ENCODE data around the gene P3H3. TPM values are rescaled to one million over a fixed set of nuclear protein-coding genes. Genes with fewer than 3 reads are reported as not detected.
"Not testable (repeated sequence)": the region's sequence is repeated elsewhere in the genome, so short reads cannot be mapped to it uniquely, and the experiment has no call there.

The P3H3 gene
- total RNA-seq, 1 experiment from 2014 or later, result 26.9 TPM

DNA sequence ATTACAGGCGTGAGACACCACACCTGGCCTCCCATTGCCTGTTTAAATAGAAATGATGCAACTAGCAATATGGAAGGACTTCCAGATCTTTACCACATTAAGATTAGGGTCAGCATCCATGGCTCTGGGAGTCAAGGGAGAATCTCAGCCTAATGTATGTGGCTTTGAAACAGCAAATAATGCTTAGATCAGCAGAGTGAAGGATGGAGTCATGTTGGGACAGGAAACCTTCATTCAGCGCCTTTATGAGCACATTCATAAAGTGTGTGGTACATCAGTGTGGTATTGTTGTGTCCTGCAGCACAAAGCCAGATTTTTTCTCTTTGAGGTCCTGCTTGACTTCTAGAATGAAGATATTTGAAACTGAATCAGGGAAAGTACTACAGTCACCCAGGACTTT, 60.2 kb downstream of the P3H3 start:
- no peak for DNase-seq (ENCODE audit: low read depth)

DNA sequence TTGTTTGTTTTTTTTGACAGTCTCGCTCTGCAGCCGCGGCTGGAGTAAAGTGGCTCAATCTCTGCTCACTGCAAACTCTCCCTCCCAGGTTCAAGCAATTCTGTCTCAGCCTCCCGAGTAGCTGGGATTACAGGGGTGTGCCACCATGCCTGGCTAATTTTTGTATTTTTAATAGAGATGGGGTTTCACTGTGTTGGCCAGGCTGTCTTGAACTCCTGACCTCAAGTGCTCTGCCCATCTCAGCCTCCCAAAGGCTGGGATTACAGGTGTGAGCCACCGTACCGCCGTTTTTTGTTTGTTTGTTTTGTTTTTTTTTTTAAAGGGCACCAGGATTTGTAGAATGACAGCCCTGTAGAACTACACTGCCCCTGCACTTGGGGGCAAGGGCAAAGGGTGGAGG, 60.6 kb downstream of the P3H3 start:
- not testable (repeated sequence) for DNase-seq (ENCODE audit: low read depth)

Other genes with a start within 250 kb of the P3H3 start
- gene CHD4, start 221.0 kb upstream of the P3H3 start, total RNA-seq (2014; rRNA removed; shearing (Covaris generic)), result 167 and 180 TPM in 2 replicates
- gene LPAR5, start 192.4 kb upstream of the P3H3 start, total RNA-seq (2014; rRNA removed; shearing (Covaris generic)), result not detected in 2 replicates
- gene ACRBP, start 181.0 kb upstream of the P3H3 start, total RNA-seq (2014; rRNA removed; shearing (Covaris generic)), result 0.48 TPM in 1 of 2 replicates, not detected in the other
- gene ING4, start 165.3 kb upstream of the P3H3 start, total RNA-seq (2014; rRNA removed; shearing (Covaris generic)), result 32.7 and 33.3 TPM in 2 replicates
- gene ZNF384, start 139.0 kb upstream of the P3H3 start, total RNA-seq (2014; rRNA removed; shearing (Covaris generic)), result 13.7 and 18.0 TPM in 2 replicates
- gene PIANP, start 127.6 kb upstream of the P3H3 start, total RNA-seq (2014; rRNA removed; shearing (Covaris generic)), result 0.12 and 1.5 TPM in 2 replicates
- gene COPS7A, start 104.4 kb upstream of the P3H3 start, total RNA-seq (2014; rRNA removed; shearing (Covaris generic)), result 61.0 and 63.3 TPM in 2 replicates
- 178 and 215 TPM in 2 replicates for gene MLF2, start 75.3 kb upstream of the P3H3 start, total RNA-seq (2014; rRNA removed; shearing (Covaris generic))
- 126 and 151 TPM in 2 replicates for gene PTMS, start 62.0 kb upstream of the P3H3 start, total RNA-seq (2014; rRNA removed; shearing (Covaris generic))
- 0.10 and 0.12 TPM in 2 replicates for gene LAG3, start 55.9 kb upstream of the P3H3 start, total RNA-seq (2014; rRNA removed; shearing (Covaris generic))
- 3.5 and 5.4 TPM in 2 replicates for gene CD4, start 38.9 kb upstream of the P3H3 start, total RNA-seq (2014; rRNA removed; shearing (Covaris generic))
- gene GPR162, start 6.6 kb upstream of the P3H3 start, total RNA-seq (2014; rRNA removed; shearing (Covaris generic)), result 1.8 and 2.5 TPM in 2 replicates
- gene GNB3, start 12.5 kb downstream of the P3H3 start, total RNA-seq (2014; rRNA removed; shearing (Covaris generic)), result 0.10 and 0.72 TPM in 2 replicates
- 171 and 198 TPM in 2 replicates for gene CDCA3, start 22.9 kb downstream of the P3H3 start, total RNA-seq (2014; rRNA removed; shearing (Covaris generic))
- 61.4 and 62.7 TPM in 2 replicates for gene USP5, start 23.7 kb downstream of the P3H3 start, total RNA-seq (2014; rRNA removed; shearing (Covaris generic))
- gene TPI1, start 39.1 kb downstream of the P3H3 start, total RNA-seq (2014; rRNA removed; shearing (Covaris generic)), result 2,274 and 2,388 TPM in 2 replicates
- gene SPSB2, start 44.9 kb downstream of the P3H3 start, total RNA-seq (2014; rRNA removed; shearing (Covaris generic)), result 3.5 and 4.2 TPM in 2 replicates
- gene LRRC23, start 76.4 kb downstream of the P3H3 start, total RNA-seq (2014; rRNA removed; shearing (Covaris generic)), result 4.9 and 5.4 TPM in 2 replicates
- 28.6 and 29.0 TPM in 2 replicates for gene ENO2, start 86.2 kb downstream of the P3H3 start, total RNA-seq (2014; rRNA removed; shearing (Covaris generic))
- gene ATN1, start 99.6 kb downstream of the P3H3 start, total RNA-seq (2014; rRNA removed; shearing (Covaris generic)), result 3.8 and 6.1 TPM in 2 replicates
- not detected in 2 replicates for gene RNU7-1, start 115.4 kb downstream of the P3H3 start, total RNA-seq (2014; rRNA removed; shearing (Covaris generic))
- 245 and 274 TPM in 2 replicates for gene C12orf57, start 115.6 kb downstream of the P3H3 start, total RNA-seq (2014; rRNA removed; shearing (Covaris generic))
- gene PTPN6, start 122.9 kb downstream of the P3H3 start, total RNA-seq (2014; rRNA removed; shearing (Covaris generic)), result 0.24 TPM in 1 of 2 replicates, not detected in the other
- 263 and 303 TPM in 2 replicates for gene PHB2, start 142.3 kb downstream of the P3H3 start, total RNA-seq (2014; rRNA removed; shearing (Covaris generic))
- 68.5 and 72.8 TPM in 2 replicates for gene EMG1, start 142.5 kb downstream of the P3H3 start, total RNA-seq (2014; rRNA removed; shearing (Covaris generic))
- gene LPCAT3, start 190.1 kb downstream of the P3H3 start, total RNA-seq (2014; rRNA removed; shearing (Covaris generic)), result 14.8 and 15.5 TPM in 2 replicates
- 15.3 and 16.3 TPM in 2 replicates for gene C1S, start 232.3 kb downstream of the P3H3 start, total RNA-seq (2014; rRNA removed; shearing (Covaris generic))